A549 treated with AZD9567 at 1 μM for 4 hours (cell line): ENCODE results near the gene FAM193A. TPM values are rescaled to one million over a fixed set of nuclear protein-coding genes. Genes with fewer than 3 reads are reported as not detected.

Experiments used
- total RNA-seq: library from RNA; stranded (reverse); fragments of 200-300 nt; extraction: Qiagen RNA extraction; gene quantifications from 5 replicates; pipeline ENCODE4 v1.2.3, GENCODE V29; 2022; ENCODE audit not compliant: insufficient read depth

FAM193A gene
- 8.8 to 9.3 TPM (median 9.1 TPM) in 5 replicates for total RNA-seq

GRCh38 chr4:2536193-2537010 lies at the start of gene FAM193A:
Gene FAM193A, plus strand, starts transcription at chr4:2536647. Its CDS starts 269 bp downstream, at chr4:2536916.

GRCh38 chr4:2755821-2756690 lies 219.6 kb downstream of the FAM193A start, which contains the start of gene TNIP2:
Gene TNIP2, minus strand, starts transcription at chr4:2756336. Its CDS starts 47 bp downstream, at chr4:2756289.

Other genes starting within 250 kb of the FAM193A start
- gene ZFYVE28, start 118.0 kb upstream of the FAM193A start, total RNA-seq, result 1.7 to 2.8 TPM (median 2.6 TPM) in 5 replicates
- 0.07 to 0.13 TPM in 2 of 5 replicates, not detected in the others for gene CFAP99, start 117.7 kb upstream of the FAM193A start, total RNA-seq
- gene RNF4, start 67.5 kb upstream of the FAM193A start, total RNA-seq, result 62.4 to 79.8 TPM (median 64.8 TPM) in 5 replicates
- 25.6 to 43.4 TPM (median 41.0 TPM) in 5 replicates for gene TNIP2, start 219.7 kb downstream of the FAM193A start, total RNA-seq